Measurements from ENCODE around the gene ALDH8A1. TPM values are rescaled to one million over a fixed set of nuclear protein-coding genes. Genes with fewer than 3 reads are reported as not detected.
A peak's percentile ranks its signal among the peaks of the same experiment; 100 is the strongest.

The ALDH8A1 gene
- total RNA-seq, 1 experiment from 2014 or later = not detected

DNA sequence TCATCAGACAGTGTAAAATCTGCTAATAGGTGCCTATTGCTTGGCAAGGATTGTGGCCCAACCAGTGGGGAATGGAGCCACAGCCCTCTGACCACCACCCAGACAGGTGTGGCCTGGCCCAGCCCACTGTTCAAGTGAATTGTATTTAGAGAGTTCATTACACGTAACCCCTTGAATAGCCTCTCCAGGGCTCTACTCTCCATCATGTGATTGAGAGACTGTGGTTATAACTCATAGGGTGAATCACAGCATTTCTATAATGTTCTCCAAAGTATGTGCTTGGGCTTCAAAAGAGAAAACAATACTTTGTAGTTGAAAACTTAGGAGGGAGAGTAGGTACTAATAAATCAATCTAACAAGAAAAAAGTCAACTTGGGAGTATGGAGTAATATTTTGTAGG lies 38.4 kb downstream of the ALDH8A1 start:
- BruUV-seq (replicated peaks) = no TSS peak
- Histone ChIP-seq H3K4me1 (ENCODE audit: control insufficient read depth, insufficient read depth, low read length) (peaks cover 13% of the 10 kb centered on the region), H3K27ac (ENCODE audit: low read length) (no peak overlapping the region), H3K36me3 (ENCODE audit: control insufficient read depth, insufficient read depth, low read length) (no peaks in the 10 kb centered on the region), H3K27me3 (ENCODE audit: control insufficient read depth, insufficient read depth, low read length) (no peaks in the 10 kb centered on the region), H3K9me3 (ENCODE audit: control insufficient read depth, insufficient read depth, low read depth, low read length) (no peaks in the 10 kb centered on the region), H3K4me3 (ENCODE audit: low read depth in 2 of 2, low read length in 2 of 2) (no peak overlapping the region)
- no peak for DNase-seq (ENCODE audit: low read depth, low spot score)
- CTCF ChIA-PET = no interaction called here
- no peak for ATAC-seq
- in situ Hi-C loops (cut with HindIII; ENCODE audit: low pct_unique_long_range_greater_than_20kb, low sequenced_read_pairs) (no loop called here), intact Hi-C loops (cut with micrococcal nuclease; ENCODE audit: unreplicated experiment) (no loop called here)
- no peak for TF ChIP-seq POLR2AphosphoS5 (IDR thresholded peaks at IDR 0.05; ENCODE audit: low read depth, low read length)
- TF ChIP-seq, protein P1, sequence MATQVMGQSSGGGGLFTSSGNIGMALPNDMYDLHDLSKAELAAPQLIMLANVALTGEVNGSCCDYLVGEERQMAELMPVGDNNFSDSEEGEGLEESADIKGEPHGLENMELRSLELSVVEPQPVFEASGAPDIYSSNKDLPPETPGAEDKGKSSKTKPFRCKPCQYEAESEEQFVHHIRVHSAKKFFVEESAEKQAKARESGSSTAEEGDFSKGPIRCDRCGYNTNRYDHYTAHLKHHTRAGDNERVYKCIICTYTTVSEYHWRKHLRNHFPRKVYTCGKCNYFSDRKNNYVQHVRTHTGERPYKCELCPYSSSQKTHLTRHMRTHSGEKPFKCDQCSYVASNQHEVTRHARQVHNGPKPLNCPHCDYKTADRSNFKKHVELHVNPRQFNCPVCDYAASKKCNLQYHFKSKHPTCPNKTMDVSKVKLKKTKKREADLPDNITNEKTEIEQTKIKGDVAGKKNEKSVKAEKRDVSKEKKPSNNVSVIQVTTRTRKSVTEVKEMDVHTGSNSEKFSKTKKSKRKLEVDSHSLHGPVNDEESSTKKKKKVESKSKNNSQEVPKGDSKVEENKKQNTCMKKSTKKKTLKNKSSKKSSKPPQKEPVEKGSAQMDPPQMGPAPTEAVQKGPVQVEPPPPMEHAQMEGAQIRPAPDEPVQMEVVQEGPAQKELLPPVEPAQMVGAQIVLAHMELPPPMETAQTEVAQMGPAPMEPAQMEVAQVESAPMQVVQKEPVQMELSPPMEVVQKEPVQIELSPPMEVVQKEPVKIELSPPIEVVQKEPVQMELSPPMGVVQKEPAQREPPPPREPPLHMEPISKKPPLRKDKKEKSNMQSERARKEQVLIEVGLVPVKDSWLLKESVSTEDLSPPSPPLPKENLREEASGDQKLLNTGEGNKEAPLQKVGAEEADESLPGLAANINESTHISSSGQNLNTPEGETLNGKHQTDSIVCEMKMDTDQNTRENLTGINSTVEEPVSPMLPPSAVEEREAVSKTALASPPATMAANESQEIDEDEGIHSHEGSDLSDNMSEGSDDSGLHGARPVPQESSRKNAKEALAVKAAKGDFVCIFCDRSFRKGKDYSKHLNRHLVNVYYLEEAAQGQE (IDR thresholded peaks at IDR 0.05; ENCODE audit: insufficient read depth in 1 of 2, low read depth in 2 of 2, low read length in 1 of 2) = no peak
- TF ChIP-seq TCF7L2 (IDR thresholded peaks at IDR 0.05; ENCODE audit: low read depth, low read length) = no peak
- no peak for TF ChIP-seq SIN3A (IDR thresholded peaks at IDR 0.05; ENCODE audit: borderline replicate concordance, insufficient read depth, low read depth, low read length)
- TF ChIP-seq, protein P2, sequence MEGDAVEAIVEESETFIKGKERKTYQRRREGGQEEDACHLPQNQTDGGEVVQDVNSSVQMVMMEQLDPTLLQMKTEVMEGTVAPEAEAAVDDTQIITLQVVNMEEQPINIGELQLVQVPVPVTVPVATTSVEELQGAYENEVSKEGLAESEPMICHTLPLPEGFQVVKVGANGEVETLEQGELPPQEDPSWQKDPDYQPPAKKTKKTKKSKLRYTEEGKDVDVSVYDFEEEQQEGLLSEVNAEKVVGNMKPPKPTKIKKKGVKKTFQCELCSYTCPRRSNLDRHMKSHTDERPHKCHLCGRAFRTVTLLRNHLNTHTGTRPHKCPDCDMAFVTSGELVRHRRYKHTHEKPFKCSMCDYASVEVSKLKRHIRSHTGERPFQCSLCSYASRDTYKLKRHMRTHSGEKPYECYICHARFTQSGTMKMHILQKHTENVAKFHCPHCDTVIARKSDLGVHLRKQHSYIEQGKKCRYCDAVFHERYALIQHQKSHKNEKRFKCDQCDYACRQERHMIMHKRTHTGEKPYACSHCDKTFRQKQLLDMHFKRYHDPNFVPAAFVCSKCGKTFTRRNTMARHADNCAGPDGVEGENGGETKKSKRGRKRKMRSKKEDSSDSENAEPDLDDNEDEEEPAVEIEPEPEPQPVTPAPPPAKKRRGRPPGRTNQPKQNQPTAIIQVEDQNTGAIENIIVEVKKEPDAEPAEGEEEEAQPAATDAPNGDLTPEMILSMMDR (IDR thresholded peaks at IDR 0.05) = no peak
- POLR2A ChIA-PET = no interaction called here

DNA sequence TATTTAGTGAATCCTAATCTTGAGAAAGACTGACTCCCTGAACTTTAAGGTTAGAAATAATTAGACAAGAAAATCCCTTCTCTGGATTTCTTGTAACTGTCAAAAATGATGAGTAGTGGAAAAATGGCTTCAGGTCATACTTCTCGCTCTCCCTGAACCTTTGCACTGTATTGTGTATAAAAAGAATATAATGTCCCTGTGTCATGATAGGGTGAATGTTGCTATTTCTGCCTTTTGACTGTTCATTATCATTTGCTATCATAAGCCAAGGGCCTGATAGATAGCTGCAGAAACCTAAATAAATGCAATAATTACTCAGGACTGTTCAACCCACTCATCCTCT lies 39.3 kb downstream of the ALDH8A1 start:
- intact Hi-C loops (cut with micrococcal nuclease; ENCODE audit: unreplicated experiment) = no loop called here
- in situ Hi-C loops (cut with HindIII; ENCODE audit: low pct_unique_long_range_greater_than_20kb, low sequenced_read_pairs) = no loop called here
- H3K27ac ChIP-seq (ENCODE audit: low read length) = peak overlapping the region; percentile 46
- H3K27me3 ChIP-seq (ENCODE audit: control insufficient read depth, insufficient read depth, low read length) = no peaks in the 10 kb centered on the region
- TF ChIP-seq TCF7L2 (IDR thresholded peaks at IDR 0.05; ENCODE audit: low read depth, low read length) (no peak), SIN3A (IDR thresholded peaks at IDR 0.05; ENCODE audit: borderline replicate concordance, insufficient read depth, low read depth, low read length) (no peak), POLR2AphosphoS5 (IDR thresholded peaks at IDR 0.05; ENCODE audit: low read depth, low read length) (no peak)
- TF ChIP-seq, protein P2 (IDR thresholded peaks at IDR 0.05) = no peak
- TF ChIP-seq, protein P1 (IDR thresholded peaks at IDR 0.05; ENCODE audit: insufficient read depth in 1 of 2, low read depth in 2 of 2, low read length in 1 of 2) = no peak
- no peak for DNase-seq (ENCODE audit: low read depth, low spot score)
- no peak for ATAC-seq
- POLR2A ChIA-PET = no interaction called here
- H3K36me3 ChIP-seq (ENCODE audit: control insufficient read depth, insufficient read depth, low read length) = no peaks in the 10 kb centered on the region
- no peak overlapping the region for H3K4me3 ChIP-seq (ENCODE audit: low read depth in 2 of 2, low read length in 2 of 2)
- no peaks in the 10 kb centered on the region for H3K9me3 ChIP-seq (ENCODE audit: control insufficient read depth, insufficient read depth, low read depth, low read length)
- H3K4me1 ChIP-seq (ENCODE audit: control insufficient read depth, insufficient read depth, low read length) = peaks cover 13% of the 10 kb centered on the region
- BruUV-seq (replicated peaks) = no TSS peak
- CTCF ChIA-PET = no interaction called here
